Activated CD4-positive, alpha-beta T cell treated with anti-CD3 and anti-CD28 coated beads, Interleukin-2, amount 10 ng/mL, durations not matched to agents 24 days and 14 days (primary cell): ENCODE data around the gene LUZP2. TPM values are rescaled to one million over a fixed set of nuclear protein-coding genes. Genes with fewer than 3 reads are reported as not detected.

ENCODE experiments used
- DNase-seq: peaks from one replicate; pipeline ENCODE4 v3.0.0; 2022
- H3K27ac Mint-ChIP-seq: one replicate; pipeline ENCODE4 v1.8.0; 2022; ENCODE audit warnings: mild to moderate bottlenecking, mixed read lengths
- H3K27me3 Mint-ChIP-seq: one replicate; pipeline ENCODE4 v1.8.0; 2022; ENCODE audit warnings: mixed read lengths
- H3K36me3 Mint-ChIP-seq: one replicate; pipeline ENCODE4 v1.8.0; 2022; ENCODE audit warnings: low read depth, mild to moderate bottlenecking, mixed read lengths
- H3K4me1 Mint-ChIP-seq: one replicate; pipeline ENCODE4 v1.8.0; 2021; ENCODE audit warnings: mixed read lengths
- H3K4me3 Mint-ChIP-seq: one replicate; pipeline ENCODE4 v1.8.0; 2022; ENCODE audit warnings: mild to moderate bottlenecking, moderate library complexity, mixed read lengths
- H3K9me3 Mint-ChIP-seq: one replicate; pipeline ENCODE4 v1.8.0; 2021; ENCODE audit warnings: mixed read lengths
- intact Hi-C: fragments of 100-400 bp; cut with micrococcal nuclease; formaldehyde crosslinking; loops from one replicate; pipeline ENCODE4 v1.15.1; 2023
- total RNA-seq: library from RNA; stranded (reverse); gene quantifications from 2 replicates; pipeline ENCODE4 v1.2.3, GENCODE V29; 2022

Gene LUZP2
- total RNA-seq, 1 donor from 2014 or later = not detected

- intact Hi-C loops = no loop called here
- Mint-ChIP-seq H3K4me1 (no peaks in the 10 kb centered on the region), H3K27ac (no peak overlapping the region), H3K9me3 (no peaks in the 10 kb centered on the region), H3K4me3 (no peak overlapping the region), H3K36me3 (no peaks in the 10 kb centered on the region), H3K27me3 (no peaks in the 10 kb centered on the region)
- DNase-seq = no peak
Observed at GRCh38 chr11:24738972-24739371, 242.1 kb downstream of the LUZP2 start.

GRCh38 chr11:24739637-24740036, 242.8 kb downstream of the LUZP2 start:
- Mint-ChIP-seq H3K27ac (no peak overlapping the region), H3K4me1 (no peaks in the 10 kb centered on the region), H3K9me3 (peaks cover 3% of the 10 kb centered on the region), H3K27me3 (no peaks in the 10 kb centered on the region), H3K36me3 (no peaks in the 10 kb centered on the region), H3K4me3 (no peak overlapping the region)
- no peak for DNase-seq
- intact Hi-C loops = no loop called here

- H3K9me3 Mint-ChIP-seq = peaks cover 19% of the 10 kb centered on the region
Observed at GRCh38 chr11:24747275-24748251, 250.7 kb downstream of the LUZP2 start.

GRCh38 chr11:24748261-24748660, 251.4 kb downstream of the LUZP2 start:
- intact Hi-C loops = no loop called here
- Mint-ChIP-seq H3K27ac (no peak overlapping the region), H3K27me3 (no peaks in the 10 kb centered on the region), H3K4me3 (no peak overlapping the region), H3K36me3 (no peaks in the 10 kb centered on the region), H3K9me3 (peaks cover 19% of the 10 kb centered on the region), H3K4me1 (no peaks in the 10 kb centered on the region)
- DNase-seq = no peak

More at GRCh38 chr11:24747275-24748251, 250.7 kb downstream of the LUZP2 start:
- H3K4me3 Mint-ChIP-seq = no peak overlapping the region
- no peak for DNase-seq
- no peaks in the 10 kb centered on the region for H3K27me3 Mint-ChIP-seq
- no peak overlapping the region for H3K27ac Mint-ChIP-seq
- H3K36me3 Mint-ChIP-seq = no peaks in the 10 kb centered on the region
- intact Hi-C loops = no loop called here
- no peaks in the 10 kb centered on the region for H3K4me1 Mint-ChIP-seq

GRCh38 chr11:24754406-24754805, 257.6 kb downstream of the LUZP2 start:
- Mint-ChIP-seq H3K27me3 (no peaks in the 10 kb centered on the region), H3K4me1 (no peaks in the 10 kb centered on the region), H3K36me3 (no peaks in the 10 kb centered on the region), H3K9me3 (no peaks in the 10 kb centered on the region), H3K4me3 (no peak overlapping the region), H3K27ac (no peak overlapping the region)
- intact Hi-C loops = no loop called here
- DNase-seq = no peak

GRCh38 chr11:24755260-24755839, 258.5 kb downstream of the LUZP2 start:
- H3K27me3 Mint-ChIP-seq = no peaks in the 10 kb centered on the region
- H3K27ac Mint-ChIP-seq = no peak overlapping the region
- H3K36me3 Mint-ChIP-seq = no peaks in the 10 kb centered on the region
- no peaks in the 10 kb centered on the region for H3K4me1 Mint-ChIP-seq
- intact Hi-C loops = no loop called here
- no peaks in the 10 kb centered on the region for H3K9me3 Mint-ChIP-seq
- H3K4me3 Mint-ChIP-seq = no peak overlapping the region
- DNase-seq = no peak

- no peak overlapping the region for H3K4me3 Mint-ChIP-seq
- no peak overlapping the region for H3K27ac Mint-ChIP-seq
- no peaks in the 10 kb centered on the region for H3K9me3 Mint-ChIP-seq
- no peaks in the 10 kb centered on the region for H3K27me3 Mint-ChIP-seq
- intact Hi-C loops = no loop called here
- DNase-seq = no peak
- H3K4me1 Mint-ChIP-seq = no peaks in the 10 kb centered on the region
- H3K36me3 Mint-ChIP-seq = no peaks in the 10 kb centered on the region
Observed at GRCh38 chr11:24759742-24760141, 262.9 kb downstream of the LUZP2 start.

- H3K27ac Mint-ChIP-seq = no peak overlapping the region
- DNase-seq = no peak
- H3K9me3 Mint-ChIP-seq = no peaks in the 10 kb centered on the region
- H3K4me3 Mint-ChIP-seq = no peak overlapping the region
- H3K36me3 Mint-ChIP-seq = no peaks in the 10 kb centered on the region
- H3K27me3 Mint-ChIP-seq = no peaks in the 10 kb centered on the region
- no peaks in the 10 kb centered on the region for H3K4me1 Mint-ChIP-seq
- intact Hi-C loops = no loop called here
Observed at GRCh38 chr11:24760681-24761080, 263.8 kb downstream of the LUZP2 start.

GRCh38 chr11:24762076-24762475, 265.2 kb downstream of the LUZP2 start:
- intact Hi-C loops = no loop called here
- H3K36me3 Mint-ChIP-seq = no peaks in the 10 kb centered on the region
- no peaks in the 10 kb centered on the region for H3K27me3 Mint-ChIP-seq
- no peaks in the 10 kb centered on the region for H3K9me3 Mint-ChIP-seq
- H3K27ac Mint-ChIP-seq = no peak overlapping the region
- H3K4me1 Mint-ChIP-seq = no peaks in the 10 kb centered on the region
- no peak for DNase-seq
- H3K4me3 Mint-ChIP-seq = no peak overlapping the region

- Mint-ChIP-seq H3K4me3 (no peak overlapping the region), H3K27me3 (no peaks in the 10 kb centered on the region), H3K9me3 (no peaks in the 10 kb centered on the region), H3K27ac (no peak overlapping the region), H3K4me1 (no peaks in the 10 kb centered on the region), H3K36me3 (no peaks in the 10 kb centered on the region)
- DNase-seq = no peak
- intact Hi-C loops = no loop called here
Observed at GRCh38 chr11:24767411-24767810, 270.6 kb downstream of the LUZP2 start.

GRCh38 chr11:24773322-24773721, 276.5 kb downstream of the LUZP2 start:
- H3K27ac Mint-ChIP-seq = no peak overlapping the region
- H3K36me3 Mint-ChIP-seq = no peaks in the 10 kb centered on the region
- H3K4me1 Mint-ChIP-seq = no peaks in the 10 kb centered on the region
- no peak overlapping the region for H3K4me3 Mint-ChIP-seq
- intact Hi-C loops = no loop called here
- no peaks in the 10 kb centered on the region for H3K9me3 Mint-ChIP-seq
- H3K27me3 Mint-ChIP-seq = no peaks in the 10 kb centered on the region
- DNase-seq = no peak

- H3K27ac Mint-ChIP-seq = no peak overlapping the region
- H3K4me3 Mint-ChIP-seq = no peak overlapping the region
- no peaks in the 10 kb centered on the region for H3K36me3 Mint-ChIP-seq
- H3K4me1 Mint-ChIP-seq = no peaks in the 10 kb centered on the region
- DNase-seq = no peak
- intact Hi-C loops = no loop called here
- H3K9me3 Mint-ChIP-seq = peaks cover 4% of the 10 kb centered on the region
- no peaks in the 10 kb centered on the region for H3K27me3 Mint-ChIP-seq
Observed at GRCh38 chr11:24779791-24780190, 282.9 kb downstream of the LUZP2 start.

- H3K9me3 Mint-ChIP-seq = peaks cover 4% of the 10 kb centered on the region
Observed at GRCh38 chr11:24781288-24781687, 284.4 kb downstream of the LUZP2 start.

GRCh38 chr11:24793479-24793878, 296.6 kb downstream of the LUZP2 start:
- intact Hi-C loops = no loop called here
- Mint-ChIP-seq H3K4me1 (no peaks in the 10 kb centered on the region), H3K27me3 (no peaks in the 10 kb centered on the region), H3K36me3 (no peaks in the 10 kb centered on the region), H3K4me3 (no peak overlapping the region), H3K9me3 (no peaks in the 10 kb centered on the region), H3K27ac (no peak overlapping the region)
- no peak for DNase-seq

More at GRCh38 chr11:24781288-24781687, 284.4 kb downstream of the LUZP2 start:
- H3K36me3 Mint-ChIP-seq = no peaks in the 10 kb centered on the region
- no peak overlapping the region for H3K27ac Mint-ChIP-seq
- intact Hi-C loops = no loop called here
- DNase-seq = no peak
- H3K27me3 Mint-ChIP-seq = no peaks in the 10 kb centered on the region
- H3K4me3 Mint-ChIP-seq = no peak overlapping the region
- H3K4me1 Mint-ChIP-seq = no peaks in the 10 kb centered on the region
